Ectodermal cell (in vitro differentiated cells): ENCODE measurements around the gene MYLK4.

Experiments
- H3K27ac ChIP-seq: 2 replicates; pipeline ENCODE4 v1.7.0; 2013; ENCODE audit warnings: mild to moderate bottlenecking, low read depth, low read length; ENCODE audit not compliant: insufficient read depth, poor library complexity, severe bottlenecking
- H3K27me3 ChIP-seq: 2 replicates; pipeline ENCODE4 v1.7.0; 2013; ENCODE audit warnings: mild to moderate bottlenecking, low read length; ENCODE audit not compliant: insufficient read depth, control insufficient read depth, poor library complexity, severe bottlenecking
- H3K36me3 ChIP-seq: one replicate; pipeline ENCODE4 v1.7.0; 2013; ENCODE audit warnings: low read length; ENCODE audit not compliant: control insufficient read depth, insufficient read depth
- H3K4me1 ChIP-seq: one replicate; pipeline ENCODE4 v1.7.0; 2013; ENCODE audit warnings: low read length; ENCODE audit not compliant: control insufficient read depth, insufficient read depth
- H3K4me3 ChIP-seq: 2 replicates; pipeline ENCODE4 v1.7.0; 2013; ENCODE audit warnings: low read depth, low read length, control low read depth; ENCODE audit not compliant: insufficient read depth
- H3K9me3 ChIP-seq: 2 replicates; pipeline ENCODE4 v1.7.0; 2013; ENCODE audit warnings: mild to moderate bottlenecking, low read length, moderate library complexity; ENCODE audit not compliant: control insufficient read depth
- WGBS, 2 experiments: methylation state at CpG; one replicate each; pipeline ENCODE4 v1.1.7; 2013; ENCODE audit warnings: missing lambda C conversion rate in 2 of 2; 5-methylcytosine and 5-hydroxymethylcytosine counted together

Gene MYLK4

GRCh38 chr6:2686515-2686914 is 64.2 kb downstream of the MYLK4 start:
- Histone ChIP-seq H3K27me3 (no peaks in the 10 kb centered on the region), H3K27ac (no peak overlapping the region)
- 92 to 94% methylated on average over 11 of the region's 11 CpGs for WGBS, 2 experiments

GRCh38 chr6:2684766-2685754 is 65.7 kb downstream of the MYLK4 start:
- 94 to 95% methylated on average over 30 of the region's 30 CpGs for WGBS, 2 experiments
- H3K27me3 ChIP-seq, result no peaks in the 10 kb centered on the region

More at GRCh38 chr6:2686515-2686914, 64.2 kb downstream of the MYLK4 start:
- H3K4me3 ChIP-seq, result no peak overlapping the region
- H3K4me1 ChIP-seq, result no peaks in the 10 kb centered on the region
- no peaks in the 10 kb centered on the region for H3K9me3 ChIP-seq
- no peaks in the 10 kb centered on the region for H3K36me3 ChIP-seq

GRCh38 chr6:2684103-2684749 is 66.5 kb downstream of the MYLK4 start:
- H3K4me1 ChIP-seq, result no peaks in the 10 kb centered on the region
- no peaks in the 10 kb centered on the region for H3K9me3 ChIP-seq
- no peaks in the 10 kb centered on the region for H3K27me3 ChIP-seq
- H3K27ac ChIP-seq, result no peak overlapping the region
- no peak overlapping the region for H3K4me3 ChIP-seq
- H3K36me3 ChIP-seq, result no peaks in the 10 kb centered on the region
- 96 to 97% methylated on average over 18 of the region's 18 CpGs for WGBS, 2 experiments

More at GRCh38 chr6:2684766-2685754, 65.7 kb downstream of the MYLK4 start:
- H3K9me3 ChIP-seq, result no peaks in the 10 kb centered on the region
- H3K4me1 ChIP-seq, result no peaks in the 10 kb centered on the region
- H3K27ac ChIP-seq, result no peak overlapping the region
- no peaks in the 10 kb centered on the region for H3K36me3 ChIP-seq
- H3K4me3 ChIP-seq, result no peak overlapping the region

- H3K9me3 ChIP-seq, result no peaks in the 10 kb centered on the region
- no peaks in the 10 kb centered on the region for H3K36me3 ChIP-seq
- no peak overlapping the region for H3K27ac ChIP-seq
- 92 to 93% methylated on average over 15 of the region's 15 CpGs for WGBS, 2 experiments
- no peaks in the 10 kb centered on the region for H3K27me3 ChIP-seq
- H3K4me1 ChIP-seq, result no peaks in the 10 kb centered on the region
- H3K4me3 ChIP-seq, result no peak overlapping the region
Observed at GRCh38 chr6:2680264-2680922, 70.3 kb downstream of the MYLK4 start.

- no peaks in the 10 kb centered on the region for H3K36me3 ChIP-seq
- 93 to 94% methylated on average over 4 of the region's 4 CpGs for WGBS, 2 experiments
- H3K27ac ChIP-seq, result no peak overlapping the region
- H3K4me3 ChIP-seq, result no peak overlapping the region
- no peaks in the 10 kb centered on the region for H3K4me1 ChIP-seq
- H3K9me3 ChIP-seq, result no peaks in the 10 kb centered on the region
- no peaks in the 10 kb centered on the region for H3K27me3 ChIP-seq
Observed at GRCh38 chr6:2677080-2677593, 73.6 kb downstream of the MYLK4 start.

- Histone ChIP-seq H3K36me3 (no peaks in the 10 kb centered on the region), H3K27ac (no peak overlapping the region), H3K9me3 (no peaks in the 10 kb centered on the region), H3K27me3 (no peaks in the 10 kb centered on the region), H3K4me1 (no peaks in the 10 kb centered on the region), H3K4me3 (no peak overlapping the region)
- WGBS, 2 experiments, result 92 to 94% methylated on average over 1 of the region's 2 CpGs
Observed at GRCh38 chr6:2676048-2676447, 74.7 kb downstream of the MYLK4 start.

GRCh38 chr6:2674857-2675256 is 75.9 kb downstream of the MYLK4 start:
- no peaks in the 10 kb centered on the region for H3K9me3 ChIP-seq
- no peaks in the 10 kb centered on the region for H3K36me3 ChIP-seq
- H3K4me1 ChIP-seq, result no peaks in the 10 kb centered on the region
- H3K4me3 ChIP-seq, result no peak overlapping the region
- H3K27ac ChIP-seq, result no peak overlapping the region
- 94 to 96% methylated on average over 6 of the region's 6 CpGs for WGBS, 2 experiments
- H3K27me3 ChIP-seq, result no peaks in the 10 kb centered on the region

- WGBS, 2 experiments, result 92 to 95% methylated on average over 12 of the region's 12 CpGs
- no peaks in the 10 kb centered on the region for H3K9me3 ChIP-seq
Observed at GRCh38 chr6:2669067-2669700, 81.5 kb downstream of the MYLK4 start.

GRCh38 chr6:2667617-2668016 is 83.1 kb downstream of the MYLK4 start:
- Histone ChIP-seq H3K9me3 (no peaks in the 10 kb centered on the region), H3K4me3 (no peak overlapping the region), H3K4me1 (no peaks in the 10 kb centered on the region), H3K27me3 (no peaks in the 10 kb centered on the region), H3K36me3 (no peaks in the 10 kb centered on the region), H3K27ac (no peak overlapping the region)
- WGBS, 2 experiments, result 95% methylated on average over 7 of the region's 7 CpGs

More at GRCh38 chr6:2669067-2669700, 81.5 kb downstream of the MYLK4 start:
- Histone ChIP-seq H3K27ac (no peak overlapping the region), H3K4me3 (no peak overlapping the region), H3K36me3 (no peaks in the 10 kb centered on the region), H3K4me1 (no peaks in the 10 kb centered on the region), H3K27me3 (no peaks in the 10 kb centered on the region)
